ENCODE measurements around the gene ZNF891. TPM values are rescaled to one million over a fixed set of nuclear protein-coding genes. Genes with fewer than 3 reads are reported as not detected.

ZNF891 gene
- total and polyA plus RNA-seq, 2 of the 13 experiments (the other 11 are each of a cell fraction or from before 2014, with no cell fraction given): 1.3 to 2.1 TPM

DNA sequence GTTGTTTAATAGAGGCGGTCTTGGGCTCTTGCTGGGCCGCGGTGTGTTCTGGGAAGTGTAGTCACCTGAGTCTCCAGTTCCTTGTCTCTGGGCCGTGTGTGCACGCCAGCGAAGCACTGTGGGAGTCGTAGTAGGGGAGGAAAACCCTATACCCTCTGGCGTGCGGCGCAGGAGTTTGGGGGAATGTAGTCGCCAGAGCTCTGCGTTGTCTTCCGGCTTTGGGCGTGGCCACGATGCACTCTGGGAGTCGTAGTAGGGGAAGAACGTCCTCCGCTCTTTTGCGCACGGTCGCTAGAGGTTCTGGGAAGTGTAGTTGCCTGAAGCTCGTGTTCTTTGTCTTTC lies 50.1 kb downstream of the ZNF891 start:
- Histone ChIP-seq H3K4me1 (ENCODE audit: insufficient read depth, low read length) (peaks cover 14% of the 10 kb centered on the region), H3K9ac (ENCODE audit: insufficient read depth, low read depth, low read length) (peak overlapping the region; percentile 87), H3K79me2 (ENCODE audit: insufficient read depth, low read length) (peaks cover 12% of the 10 kb centered on the region), H2AFZ (ENCODE audit: low read length) (peak overlapping the region; percentile 70), H3K36me3 (replicated peaks in 1 of 2; ENCODE audit: control insufficient read depth in 1 of 2, insufficient read depth in 2 of 2, low read length in 2 of 2) (peaks cover 0 to 21% of the 10 kb centered on the region in 2 experiments), H3K4me2 (ENCODE audit: low read depth, low read length) (peak overlapping the region; percentile 97), H3K4me3 (replicated peaks in 1 of 3; ENCODE audit: insufficient read depth in 1 of 3, low read depth in 2 of 3, low read length in 3 of 3) (peak overlapping the region; percentile 93 to 96 (median 95)), H3K9me3 (ENCODE audit: low read length) (peaks cover 76% of the 10 kb centered on the region), H3K27ac (ENCODE audit: extremely low read length, insufficient read depth, low read length) (peak overlapping the region; percentile 98), H4K20me1 (ENCODE audit: insufficient read depth, low read length) (no peaks in the 10 kb centered on the region), H3K27me3 (ENCODE audit: control insufficient read depth in 1 of 2, insufficient read depth in 2 of 2, low read length in 2 of 2) (no peaks in the 10 kb centered on the region)
- DNase-seq (ENCODE audit: low spot score) (peak; percentile 98), ATAC-seq (peak; percentile 92), FAIRE-seq (peak; percentile 98)
- BruUV-seq (replicated peaks): TSS peak; percentile 87
- in situ Hi-C loops (cut with HindIII; ENCODE audit: extremely low pct_ligation_motif_present, low pct_unique_long_range_greater_than_20kb): no loop called here
- 0% methylated on average over 8 of the region's 22 CpGs for WGBS (ENCODE audit: low lambda C conversion rate)
- POLR2A ChIA-PET: interaction anchor here (0.8 to 1.6 kb wide), 10 partner anchors 26 to 251 kb away, joined by 3 to 25 read pairs (median 4); partner anchors contain the start of genes CHFR, GOLGA3, ZNF10 and ZNF26
- intact Hi-C loops (cut with micrococcal nuclease; ENCODE audit: unreplicated experiment): loop anchor here (1.0 to 2.0 kb wide), 4 partner anchors 43 to 101 kb away; partner anchors contain the start of genes ZNF10, ZNF26, ZNF268 and ZNF84
- CTCF ChIA-PET (ENCODE audit: low intra/inter-chr PET ratio, low total read pairs): interaction anchor here (1.9 kb wide), 1 partner anchor 101 kb away, joined by 10 read pairs; the partner anchor contains the start of gene ZNF268
- TF ChIP-seq KIAA2018 (CRISPR knock-in tag; IDR thresholded peaks at IDR 0.05; ENCODE audit: borderline replicate concordance) (no peak), ZNF12 (CRISPR knock-in tag; IDR thresholded peaks at IDR 0.05) (0 out of 2 replicates have a peak, but pooled peaks have one; percentile 11), SP4 (CRISPR knock-in tag; IDR thresholded peaks at IDR 0.05) (peak; percentile 96), SOX13 (IDR thresholded peaks at IDR 0.05) (no peak), SOX13 (CRISPR knock-in tag; conservative IDR thresholded peaks at IDR 0.05 in 1 of 2, IDR thresholded peaks at IDR 0.05 in 1 of 2) (peak in 1 of 2 experiments; percentile 51; a peak in 1 of 4 replicates), MIER3 (CRISPR knock-in tag; IDR thresholded peaks at IDR 0.05; ENCODE audit: borderline replicate concordance) (peak; percentile 82), DBP (CRISPR knock-in tag; IDR thresholded peaks at IDR 0.05; ENCODE audit: not compliant biosample characterization) (peak; percentile 56), GFI1 (CRISPR knock-in tag; IDR thresholded peaks at IDR 0.05; ENCODE audit: borderline replicate concordance) (no peak), ELF1 (CRISPR knock-in tag; IDR thresholded peaks at IDR 0.05) (peak; percentile 98), TARDBP (CRISPR knock-in tag; IDR thresholded peaks at IDR 0.05) (peak; percentile 72; the same call in 1 of the 2 replicates), POLR2AphosphoS5 (IDR thresholded peaks at IDR 0.05; ENCODE audit: low read depth, low read length) (0 out of 2 replicates have a peak, but pooled peaks have one; percentile 22), JUND (CRISPR knock-in tag; IDR thresholded peaks at IDR 0.05) (no peak), ZNF264 (CRISPR knock-in tag; IDR thresholded peaks at IDR 0.05) (peak; percentile 59; the same call in 1 of the 2 replicates), IRF2 (CRISPR knock-in tag; IDR thresholded peaks at IDR 0.05) (peak; percentile 98)
- TF ChIP-seq, protein P1, sequence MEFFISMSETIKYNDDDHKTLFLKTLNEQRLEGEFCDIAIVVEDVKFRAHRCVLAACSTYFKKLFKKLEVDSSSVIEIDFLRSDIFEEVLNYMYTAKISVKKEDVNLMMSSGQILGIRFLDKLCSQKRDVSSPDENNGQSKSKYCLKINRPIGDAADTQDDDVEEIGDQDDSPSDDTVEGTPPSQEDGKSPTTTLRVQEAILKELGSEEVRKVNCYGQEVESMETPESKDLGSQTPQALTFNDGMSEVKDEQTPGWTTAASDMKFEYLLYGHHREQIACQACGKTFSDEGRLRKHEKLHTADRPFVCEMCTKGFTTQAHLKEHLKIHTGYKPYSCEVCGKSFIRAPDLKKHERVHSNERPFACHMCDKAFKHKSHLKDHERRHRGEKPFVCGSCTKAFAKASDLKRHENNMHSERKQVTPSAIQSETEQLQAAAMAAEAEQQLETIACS (CRISPR knock-in tag; IDR thresholded peaks at IDR 0.05): peak; percentile 38; the same call in 1 of the 2 replicates

Measured in HepG2 (cell line).